IPS DF 6.9 (cell line): ENCODE measurements around the gene DNAJB14.
A peak's percentile ranks its signal among the peaks of the same experiment; 100 is the strongest.

Experiments used
- DNase-seq: peaks from one replicate; pipeline ENCODE4 v3.0.0-alpha.2; 2013; ENCODE audit warnings: low read depth, low spot score
- H3K27ac ChIP-seq: one replicate; pipeline ENCODE4 v1.5.1; 2013; ENCODE audit warnings: low read length, control low read depth
- H3K27me3 ChIP-seq: 2 replicates; pipeline ENCODE4 v1.6.1; 2013; ENCODE audit warnings: mild to moderate bottlenecking, low read length; ENCODE audit not compliant: control insufficient read depth, insufficient read depth
- H3K36me3 ChIP-seq: 2 replicates; pipeline ENCODE4 v1.6.1; 2013; ENCODE audit warnings: low read length; ENCODE audit not compliant: control insufficient read depth, insufficient read depth
- H3K4me1 ChIP-seq: 2 replicates; pipeline ENCODE4 v1.6.1; 2013; ENCODE audit warnings: low read length; ENCODE audit not compliant: control insufficient read depth, insufficient read depth
- H3K4me3 ChIP-seq: 2 replicates; pipeline ENCODE4 v1.5.1; 2013; ENCODE audit warnings: mild to moderate bottlenecking, low read length
- H3K9me3 ChIP-seq: 2 replicates; pipeline ENCODE4 v1.6.1; 2013; ENCODE audit warnings: low read length, inconsistent platforms; ENCODE audit not compliant: control insufficient read depth, insufficient read depth
- WGBS: extraction: QIAGEN DNeasy Blood & Tissue Kit; methylation state at CpG from one replicate; pipeline ENCODE4 v1.1.7; 2013; ENCODE audit warnings: mixed read lengths, missing lambda C conversion rate; ENCODE audit not compliant: insufficient read length, insufficient coverage; 5-methylcytosine and 5-hydroxymethylcytosine counted together

DNAJB14 gene

DNA sequence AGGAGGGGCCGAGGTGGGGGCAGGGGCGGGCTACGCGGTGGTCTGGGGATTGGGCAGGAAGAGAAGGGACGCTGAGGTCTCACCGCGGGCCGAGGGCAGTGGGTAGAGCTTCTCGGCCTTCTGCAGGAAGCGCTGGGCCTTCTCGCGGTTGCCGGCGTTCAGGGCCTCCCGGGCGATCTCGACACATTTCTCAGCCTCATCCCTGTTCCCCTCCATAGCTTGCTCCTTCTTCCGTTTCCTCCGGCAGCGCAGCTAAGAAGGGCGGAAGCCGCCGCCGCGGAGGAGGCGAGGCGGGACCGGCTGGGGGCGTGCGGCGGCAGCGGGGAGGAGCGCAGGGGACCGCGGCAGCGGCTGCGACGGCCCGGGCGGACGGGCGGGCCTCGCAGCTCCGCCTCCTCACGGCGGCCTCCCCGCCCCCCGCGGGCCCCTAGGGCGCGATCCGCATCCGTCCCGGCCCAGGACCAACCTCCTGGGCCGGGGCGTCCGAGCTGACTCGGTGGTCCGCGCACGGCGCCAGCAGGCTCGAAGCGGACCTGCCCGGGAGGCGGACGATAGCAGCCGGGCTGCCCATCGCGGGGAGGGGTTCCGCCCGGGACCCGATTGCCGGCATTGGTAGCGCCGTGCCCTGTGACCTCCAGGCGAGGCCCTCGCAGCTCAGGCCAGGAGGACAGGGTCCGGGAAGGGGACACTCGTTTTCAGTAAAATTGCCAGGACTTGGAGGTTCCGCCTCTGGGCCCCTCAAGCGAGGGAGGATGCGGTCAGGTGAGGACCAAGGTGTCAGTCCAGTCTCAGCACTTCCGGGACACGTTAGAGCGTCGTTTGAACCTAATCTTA, at the start of gene DNAJB14:
TSS of gene DNAJB14 (minus strand) at position 263 of the 834 bp plus-strand sequence. CDS start at position 216, 47 bp downstream.
- H3K4me3 ChIP-seq, result peak within 1 kb of the TSS; percentile 69
- peaks cover 5% of the 10 kb centered on the region; the same call in 1 of the 2 replicates for H3K36me3 ChIP-seq
- no peaks in the 10 kb centered on the region for H3K4me1 ChIP-seq
- DNase-seq, result peak; percentile 39
- no peaks in the 10 kb centered on the region for H3K9me3 ChIP-seq
- H3K27me3 ChIP-seq, result no peaks in the 10 kb centered on the region
- H3K27ac ChIP-seq, result no peak within 1 kb of the TSS
- no CpG with 5 or more reads among the region's 87 CpGs for WGBS

DNA sequence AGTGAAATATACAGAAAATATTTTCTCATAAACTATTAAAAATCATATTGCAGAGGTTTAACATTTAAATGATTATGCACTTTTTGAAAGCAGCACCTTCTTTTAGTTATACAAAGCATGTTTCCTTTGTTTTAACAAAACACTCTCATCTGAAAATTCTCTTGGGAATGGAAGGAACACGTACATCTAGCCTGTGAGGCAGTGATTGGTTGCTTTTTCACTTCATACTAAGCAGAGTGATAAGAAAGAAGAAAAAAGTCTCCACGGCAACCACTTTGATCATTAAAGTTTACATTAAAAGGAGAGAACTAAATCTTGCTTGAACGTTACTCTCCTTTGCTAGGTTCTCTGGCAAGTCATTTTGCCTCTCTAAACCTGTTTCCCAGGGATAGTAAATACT, 45.3 kb upstream of the DNAJB14 start:
- no peaks in the 10 kb centered on the region for H3K36me3 ChIP-seq
- H3K27me3 ChIP-seq, result no peaks in the 10 kb centered on the region
- no peak overlapping the region for H3K4me3 ChIP-seq
- DNase-seq, result no peak
- no peaks in the 10 kb centered on the region for H3K9me3 ChIP-seq
- no CpG with 5 or more reads among the region's 3 CpGs for WGBS
- no peaks in the 10 kb centered on the region for H3K4me1 ChIP-seq
- H3K27ac ChIP-seq, result no peak overlapping the region

DNA sequence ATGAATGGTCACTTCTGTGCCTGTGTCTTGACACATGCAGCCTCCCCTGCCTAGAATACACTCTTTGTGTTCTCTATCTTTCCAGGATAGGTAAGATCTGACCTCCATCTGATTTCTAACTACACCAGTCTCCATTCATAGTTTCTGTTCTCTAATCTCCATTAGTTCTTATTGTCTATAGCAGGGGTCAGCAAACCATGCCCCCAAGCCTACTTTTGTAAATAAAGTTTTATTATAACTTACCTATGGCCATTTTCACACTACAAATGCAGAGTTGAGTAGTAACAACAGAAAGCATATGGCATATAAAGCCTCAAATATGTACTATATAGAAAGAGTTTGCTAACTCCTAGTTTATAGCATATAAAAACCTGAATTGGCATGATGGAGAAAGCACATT, 41.3 kb upstream of the DNAJB14 start:
- Histone ChIP-seq H3K9me3 (no peaks in the 10 kb centered on the region), H3K27me3 (no peaks in the 10 kb centered on the region), H3K27ac (no peak overlapping the region), H3K4me1 (no peaks in the 10 kb centered on the region), H3K4me3 (no peak overlapping the region), H3K36me3 (no peaks in the 10 kb centered on the region)
- DNase-seq, result no peak

DNA sequence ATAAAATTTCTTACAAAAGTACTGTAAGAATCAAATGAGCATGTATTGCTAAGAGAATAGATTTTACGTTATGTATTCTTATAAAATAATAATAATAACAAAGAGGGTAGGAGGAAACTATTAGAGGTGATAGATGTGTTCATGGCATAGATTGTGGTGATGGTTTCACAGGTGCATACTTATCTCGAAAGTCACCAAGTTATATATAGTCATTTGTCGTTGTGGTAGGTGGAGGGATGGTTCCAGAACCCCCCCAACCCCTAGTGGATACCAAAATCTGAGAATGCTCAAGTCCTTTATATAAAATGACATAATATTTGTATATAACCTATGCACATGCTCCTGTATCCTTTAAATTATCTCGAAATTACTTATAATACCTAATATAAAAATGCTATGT, 40.4 kb upstream of the DNAJB14 start:
- Histone ChIP-seq H3K9me3 (no peaks in the 10 kb centered on the region), H3K27me3 (no peaks in the 10 kb centered on the region), H3K36me3 (no peaks in the 10 kb centered on the region), H3K4me1 (no peaks in the 10 kb centered on the region), H3K27ac (no peak overlapping the region), H3K4me3 (no peak overlapping the region)
- DNase-seq, result no peak
- no CpG with 5 or more reads among the region's 4 CpGs for WGBS

DNA sequence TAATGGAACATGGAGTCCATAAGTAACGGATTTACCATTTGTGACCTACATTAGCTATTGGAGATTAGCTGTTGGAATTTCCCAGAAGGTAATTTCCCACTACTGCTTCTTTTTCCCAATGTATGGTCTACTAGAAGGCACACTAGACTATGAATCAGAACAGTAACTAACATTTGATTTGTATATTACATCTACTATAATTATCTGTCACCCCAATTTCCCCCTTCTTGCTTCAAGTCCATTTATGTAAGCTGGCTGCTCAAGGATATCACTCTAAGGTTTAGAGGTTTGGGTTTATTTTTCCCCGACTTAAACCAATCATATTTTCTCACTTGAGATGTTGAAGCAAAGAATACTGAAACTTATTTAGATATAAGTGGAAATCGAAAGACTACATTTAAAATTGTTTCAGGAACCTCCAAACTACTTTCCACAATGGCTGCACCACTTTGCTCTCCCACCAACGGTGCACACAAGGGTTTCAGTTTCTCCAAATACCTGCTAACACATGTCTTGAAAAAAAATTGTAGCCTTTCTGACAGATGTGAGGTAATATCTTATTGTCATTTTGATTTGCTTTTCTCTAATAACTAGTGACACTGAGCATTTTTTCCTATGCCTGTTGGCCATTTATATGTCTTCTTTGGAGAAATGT, 37.0 kb upstream of the DNAJB14 start:
- no peak overlapping the region for H3K4me3 ChIP-seq
- no CpG with 5 or more reads among the region's 4 CpGs for WGBS
- H3K27ac ChIP-seq, result no peak overlapping the region
- H3K36me3 ChIP-seq, result no peaks in the 10 kb centered on the region
- no peaks in the 10 kb centered on the region for H3K27me3 ChIP-seq
- no peaks in the 10 kb centered on the region for H3K4me1 ChIP-seq
- no peaks in the 10 kb centered on the region for H3K9me3 ChIP-seq
- no peak for DNase-seq

DNA sequence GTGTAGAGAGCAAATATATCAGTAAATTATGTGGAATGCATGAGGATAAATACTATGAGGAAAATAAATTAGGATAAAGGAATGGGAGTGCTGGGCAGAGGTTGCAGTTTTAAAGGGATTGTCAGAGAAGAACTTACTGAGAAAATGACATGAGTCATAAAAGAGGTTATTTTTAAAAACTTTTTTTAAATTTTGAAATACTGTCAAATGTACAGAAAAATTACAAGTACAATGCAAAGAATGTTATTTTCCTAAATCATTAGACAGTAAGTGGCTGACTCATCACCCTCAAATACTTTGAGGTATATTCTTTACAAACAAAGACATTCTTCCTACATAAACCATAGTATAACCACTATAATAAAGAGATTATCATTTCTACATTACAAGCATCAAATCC, 33.5 kb upstream of the DNAJB14 start:
- H3K9me3 ChIP-seq, result no peaks in the 10 kb centered on the region
- no peaks in the 10 kb centered on the region for H3K4me1 ChIP-seq
- no peak overlapping the region for H3K27ac ChIP-seq
- DNase-seq, result no peak
- H3K27me3 ChIP-seq, result no peaks in the 10 kb centered on the region
- H3K36me3 ChIP-seq, result no peaks in the 10 kb centered on the region
- no peak overlapping the region for H3K4me3 ChIP-seq

DNA sequence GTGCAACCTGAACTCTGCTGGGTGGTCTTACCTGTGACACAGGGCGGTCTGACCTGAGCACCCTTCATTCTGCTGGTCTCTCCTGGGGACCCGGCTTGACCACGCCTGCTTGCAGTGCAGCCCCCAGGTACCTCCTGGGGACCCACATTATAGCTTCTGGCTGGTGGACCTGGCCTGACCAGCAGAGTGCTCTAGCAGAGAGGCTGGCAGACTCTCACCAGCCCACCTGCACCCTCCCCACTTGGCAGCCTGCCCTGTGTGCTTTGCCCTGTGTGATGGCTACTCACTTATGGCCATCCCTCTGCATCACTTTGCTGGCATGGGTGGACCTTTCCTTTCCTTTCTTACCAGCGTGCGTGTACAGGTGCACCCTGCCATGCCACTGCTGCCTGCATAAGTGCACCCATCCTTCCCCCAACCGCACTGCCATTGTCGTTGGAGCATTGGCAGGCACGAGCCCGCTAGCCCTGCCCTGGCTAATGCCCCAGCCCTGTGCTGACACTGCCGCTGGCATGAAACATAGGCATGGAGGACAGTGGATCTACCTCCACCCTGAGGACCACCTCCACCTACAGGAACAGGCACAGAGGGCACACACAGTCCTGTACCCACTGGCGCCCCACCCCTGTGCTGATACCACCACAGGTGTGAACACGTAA, 25.2 kb upstream of the DNAJB14 start:
- H3K9me3 ChIP-seq, result no peaks in the 10 kb centered on the region
- DNase-seq, result no peak
- H3K27me3 ChIP-seq, result no peaks in the 10 kb centered on the region
- no CpG with 5 or more reads among the region's 12 CpGs for WGBS
- no peaks in the 10 kb centered on the region for H3K36me3 ChIP-seq
- H3K27ac ChIP-seq, result no peak overlapping the region
- H3K4me1 ChIP-seq, result no peaks in the 10 kb centered on the region
- H3K4me3 ChIP-seq, result no peak overlapping the region

DNA sequence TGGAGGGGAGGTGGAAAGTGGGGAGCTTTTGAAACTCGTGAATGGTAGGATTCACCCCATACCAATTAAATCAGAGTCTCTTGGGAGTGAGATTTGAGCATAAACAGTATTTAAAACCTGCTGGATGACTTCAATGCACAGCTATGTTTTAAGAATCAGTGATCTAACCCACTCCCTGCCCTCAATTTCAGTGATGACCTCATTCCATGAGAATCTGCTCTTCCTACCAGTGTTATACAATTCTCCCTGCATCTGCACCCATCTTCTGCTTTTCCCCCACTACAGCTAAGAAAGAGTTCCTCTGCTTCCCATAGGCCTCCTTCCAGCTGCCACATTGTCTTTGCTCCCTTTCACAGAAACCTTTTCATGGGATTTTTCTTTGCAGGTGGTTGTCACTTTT, 21.9 kb upstream of the DNAJB14 start:
- Histone ChIP-seq H3K27ac (no peak overlapping the region), H3K9me3 (no peaks in the 10 kb centered on the region), H3K36me3 (no peaks in the 10 kb centered on the region), H3K27me3 (no peaks in the 10 kb centered on the region), H3K4me1 (no peaks in the 10 kb centered on the region), H3K4me3 (no peak overlapping the region)
- DNase-seq, result no peak
- WGBS, result no CpG with 5 or more reads among the region's 1 CpG

DNA sequence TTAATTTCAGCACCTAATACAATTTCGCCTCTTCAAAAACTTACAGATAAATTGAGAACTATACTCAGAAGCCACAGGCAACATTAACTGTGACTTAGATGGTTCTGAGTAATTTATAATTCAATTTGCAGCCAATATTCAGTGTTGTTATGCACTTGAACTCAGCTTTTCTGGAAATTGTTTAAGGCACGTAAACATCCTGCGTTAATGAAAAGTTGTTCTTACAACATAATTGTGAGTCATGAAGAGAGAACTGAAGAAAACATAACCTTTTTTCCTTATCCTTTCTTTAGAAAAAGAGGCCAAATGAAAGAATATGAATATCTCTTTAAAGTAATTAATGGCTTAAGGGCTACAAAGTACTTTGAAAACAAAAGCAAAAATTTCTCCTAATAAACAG, 20.3 kb upstream of the DNAJB14 start:
- Histone ChIP-seq H3K4me3 (no peak overlapping the region), H3K27me3 (no peaks in the 10 kb centered on the region), H3K27ac (no peak overlapping the region), H3K9me3 (no peaks in the 10 kb centered on the region), H3K4me1 (no peaks in the 10 kb centered on the region), H3K36me3 (no peaks in the 10 kb centered on the region)
- no peak for DNase-seq
- WGBS, result no CpG with 5 or more reads among the region's 3 CpGs

DNA sequence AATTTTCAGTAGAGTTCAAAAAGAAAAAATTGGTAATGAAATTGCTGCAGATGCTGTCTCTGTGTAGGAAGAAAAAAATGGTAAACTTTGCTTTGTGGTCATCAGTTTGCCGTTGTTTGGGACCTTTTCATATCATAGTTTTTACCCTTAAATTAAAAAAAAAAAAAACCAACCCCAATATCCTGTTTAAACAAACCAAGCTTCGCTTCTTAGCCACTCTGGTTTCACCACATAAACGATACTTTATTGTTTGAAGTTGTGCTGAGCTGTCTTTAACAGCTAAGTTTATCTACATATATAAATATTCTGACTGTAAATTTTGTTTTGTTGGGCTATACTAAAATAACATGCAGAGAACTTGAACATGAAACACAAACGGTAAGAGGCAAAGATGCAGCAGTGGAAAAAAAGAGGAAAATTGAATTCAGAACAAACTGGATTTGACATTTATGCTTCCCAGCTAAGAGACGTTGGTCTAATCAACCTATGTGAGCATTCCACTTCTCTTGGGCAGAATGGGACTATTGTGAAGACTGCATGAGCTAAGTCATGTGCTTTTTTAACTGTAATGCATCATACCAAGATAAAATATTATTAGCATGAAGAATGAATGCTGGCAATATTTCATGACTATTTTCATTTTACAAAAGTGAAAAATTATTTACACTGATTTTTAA, 19.4 kb upstream of the DNAJB14 start:
- no CpG with 5 or more reads among the region's 5 CpGs for WGBS
- H3K27me3 ChIP-seq, result no peaks in the 10 kb centered on the region

More for the DNA sequence above, 19.4 kb upstream of the DNAJB14 start:
- no peak for DNase-seq
- Histone ChIP-seq H3K36me3 (no peaks in the 10 kb centered on the region), H3K9me3 (no peaks in the 10 kb centered on the region), H3K27ac (no peak overlapping the region), H3K4me3 (no peak overlapping the region), H3K4me1 (no peaks in the 10 kb centered on the region)
